ENCODE measurements around the gene CREBBP. TPM values are rescaled to one million over a fixed set of nuclear protein-coding genes. Genes with fewer than 3 reads are reported as not detected.

The CREBBP gene
- total RNA-seq, 1 experiment from 2014 or later = 6.6 TPM

Other genes with a start within 250 kb of the CREBBP start
- gene DNASE1, start 226.0 kb downstream of the CREBBP start, total RNA-seq (2014; rRNA removed; shearing (Covaris generic)) = 2.7 and 6.1 TPM in 2 replicates
- gene TRAP1, start 163.2 kb downstream of the CREBBP start, total RNA-seq (2014; rRNA removed; shearing (Covaris generic)) = 56.9 and 63.8 TPM in 2 replicates
- 3.9 and 5.1 TPM in 2 replicates for gene ADCY9, start 235.7 kb upstream of the CREBBP start, total RNA-seq (2014; rRNA removed; shearing (Covaris generic))